ENCODE measurements around the gene NCBP3.

GRCh38 chr17:3827124-3827773, 18.8 kb downstream of the NCBP3 start:
- TF ChIP-seq CTCF (IDR thresholded peaks at IDR 0.05; ENCODE audit: borderline replicate concordance, extremely low read depth, low read length, poor library complexity, severe bottlenecking) (peak; percentile 97), EZH2 (IDR thresholded peaks at IDR 0.05; ENCODE audit: borderline replicate concordance, low read depth, low read length, severe bottlenecking) (no peak)

Data from DND-41 (cell line).